GM18873 (cell line): ENCODE results near the gene MAU2.
"Not testable (repeated sequence)": the region's sequence is repeated elsewhere in the genome, so short reads cannot be mapped to it uniquely, and the experiment has no call there.

Source experiments
- ATAC-seq: cut with Tn5 transposase; IDR thresholded peaks from one replicate; pipeline ENCODE4 v1.9.1; 2021; ENCODE audit warnings: mild to moderate bottlenecking, moderate library complexity, moderate number of reproducible peaks; ENCODE audit not compliant: unreplicated experiment, low FRiP score

MAU2 gene

DNA sequence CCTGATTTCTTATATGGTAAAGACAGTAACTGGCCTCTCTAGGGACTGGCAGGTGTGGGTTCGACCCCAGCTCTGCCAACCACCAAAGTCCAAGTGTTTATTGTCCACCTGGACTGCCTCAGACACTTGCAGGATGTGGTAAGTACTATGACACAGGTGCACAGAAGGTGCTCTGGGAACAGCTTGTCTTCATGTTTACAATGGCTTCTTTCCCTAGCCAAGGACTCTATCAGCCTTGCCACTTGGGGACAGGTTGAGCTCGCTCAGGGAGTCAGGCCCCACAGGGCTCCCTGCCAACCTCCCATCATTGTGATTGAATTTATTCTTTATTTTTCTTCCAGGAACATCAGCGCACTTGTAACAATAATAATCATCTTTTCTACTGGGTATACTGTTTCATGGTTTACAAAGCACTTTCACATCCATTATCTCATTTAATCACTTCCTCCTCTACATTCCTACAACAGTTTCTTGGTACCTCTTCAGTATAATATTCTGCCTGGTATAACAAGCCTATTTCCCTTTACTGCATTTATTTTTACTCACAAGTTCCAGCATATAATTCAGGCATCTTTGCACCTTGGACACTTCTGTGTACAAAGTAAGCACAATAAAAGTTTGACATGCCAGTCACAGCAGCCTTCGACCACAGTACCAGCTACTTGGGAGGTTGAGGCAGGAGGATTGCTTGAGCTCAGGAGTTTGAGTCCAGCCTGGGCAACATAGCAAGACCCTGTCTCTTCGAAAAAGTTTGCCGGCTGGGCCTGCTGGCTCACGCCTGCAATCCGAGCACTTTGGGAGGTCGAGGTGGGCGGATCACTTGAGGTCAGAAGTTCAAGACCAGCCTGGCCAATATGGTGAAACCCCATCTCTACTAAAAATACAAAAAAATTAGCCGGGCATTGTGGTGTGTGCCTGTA lies 60.6 kb downstream of the MAU2 start:
- no peak for ATAC-seq

DNA sequence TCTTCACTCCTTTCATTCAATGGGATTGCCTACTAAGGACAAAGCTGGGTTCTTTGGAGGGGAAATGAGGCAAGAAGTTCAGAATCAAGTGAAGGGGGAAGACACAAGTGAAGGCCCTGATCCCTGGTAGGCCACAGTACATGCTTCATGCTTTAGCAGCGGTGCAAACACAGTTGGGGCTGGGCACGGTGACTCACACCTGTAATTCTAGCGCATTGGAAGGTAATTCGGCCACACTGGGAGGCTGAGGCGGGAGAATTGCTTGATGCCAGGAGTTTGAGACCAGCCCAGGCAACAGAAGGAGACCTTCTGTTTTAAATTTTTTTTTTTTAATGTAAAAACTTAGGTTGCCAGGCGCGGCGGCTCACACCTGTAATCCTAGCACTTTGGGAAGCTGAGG lies 61.5 kb downstream of the MAU2 start:
- no peak for ATAC-seq

DNA sequence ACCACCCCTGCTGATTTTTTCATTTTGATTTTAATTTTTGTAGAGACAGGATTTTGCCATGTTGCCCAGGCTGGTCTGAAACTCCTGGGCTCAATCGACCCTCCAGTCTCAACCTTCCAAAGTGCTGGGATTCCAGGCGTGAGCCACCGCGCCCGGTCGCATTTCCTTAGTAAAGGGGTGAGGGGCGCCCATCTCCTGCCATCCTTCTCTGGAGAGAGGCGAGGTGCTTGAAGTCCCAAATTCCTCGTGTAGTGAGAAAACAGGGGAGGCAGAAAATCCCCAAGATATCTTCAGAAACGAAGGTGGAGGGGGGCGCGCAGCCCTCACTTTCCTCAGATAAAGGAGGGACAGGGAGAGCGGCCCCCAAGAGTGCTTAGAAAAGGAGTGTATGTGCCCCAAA lies 63.9 kb downstream of the MAU2 start:
- no peak for ATAC-seq

DNA sequence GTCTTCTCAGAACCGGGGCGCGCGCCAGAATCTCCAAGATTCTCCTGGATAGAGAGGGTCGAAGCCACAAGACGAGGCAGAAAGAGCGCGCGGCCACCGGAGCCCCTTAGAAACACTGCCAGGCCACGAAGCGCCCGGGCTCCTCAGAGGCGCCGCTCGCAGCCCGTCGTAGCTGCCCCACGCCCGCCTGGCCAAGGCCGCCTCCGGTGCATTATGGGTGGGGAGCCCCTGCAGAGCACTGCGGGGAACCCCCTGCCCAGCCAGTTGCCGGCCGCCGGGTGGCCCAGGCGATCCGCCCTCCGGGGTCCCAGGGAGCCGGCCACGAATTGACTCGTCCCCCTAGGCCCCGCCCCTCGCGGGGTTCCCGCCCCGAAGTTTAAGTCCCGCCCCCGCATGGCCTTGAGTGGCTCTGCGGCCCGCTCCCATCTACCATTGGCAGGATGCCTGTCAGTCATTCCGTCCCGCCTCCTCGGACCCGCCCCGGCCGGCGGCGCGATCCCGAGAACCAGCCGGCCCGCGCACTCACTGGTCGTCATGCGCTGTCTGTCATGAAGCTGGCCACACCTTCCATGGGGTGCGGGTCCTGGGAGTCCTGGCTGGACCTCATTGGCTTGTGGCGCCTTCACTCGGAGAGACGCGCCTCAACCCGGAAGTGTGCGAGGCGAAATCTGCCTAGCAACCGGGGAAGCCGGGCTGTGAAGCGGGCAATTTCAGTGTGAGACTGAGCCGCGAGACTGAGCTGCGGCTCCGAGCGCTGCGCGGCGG lies 64.7 kb downstream of the MAU2 start:
- peak; percentile 91 for ATAC-seq

DNA sequence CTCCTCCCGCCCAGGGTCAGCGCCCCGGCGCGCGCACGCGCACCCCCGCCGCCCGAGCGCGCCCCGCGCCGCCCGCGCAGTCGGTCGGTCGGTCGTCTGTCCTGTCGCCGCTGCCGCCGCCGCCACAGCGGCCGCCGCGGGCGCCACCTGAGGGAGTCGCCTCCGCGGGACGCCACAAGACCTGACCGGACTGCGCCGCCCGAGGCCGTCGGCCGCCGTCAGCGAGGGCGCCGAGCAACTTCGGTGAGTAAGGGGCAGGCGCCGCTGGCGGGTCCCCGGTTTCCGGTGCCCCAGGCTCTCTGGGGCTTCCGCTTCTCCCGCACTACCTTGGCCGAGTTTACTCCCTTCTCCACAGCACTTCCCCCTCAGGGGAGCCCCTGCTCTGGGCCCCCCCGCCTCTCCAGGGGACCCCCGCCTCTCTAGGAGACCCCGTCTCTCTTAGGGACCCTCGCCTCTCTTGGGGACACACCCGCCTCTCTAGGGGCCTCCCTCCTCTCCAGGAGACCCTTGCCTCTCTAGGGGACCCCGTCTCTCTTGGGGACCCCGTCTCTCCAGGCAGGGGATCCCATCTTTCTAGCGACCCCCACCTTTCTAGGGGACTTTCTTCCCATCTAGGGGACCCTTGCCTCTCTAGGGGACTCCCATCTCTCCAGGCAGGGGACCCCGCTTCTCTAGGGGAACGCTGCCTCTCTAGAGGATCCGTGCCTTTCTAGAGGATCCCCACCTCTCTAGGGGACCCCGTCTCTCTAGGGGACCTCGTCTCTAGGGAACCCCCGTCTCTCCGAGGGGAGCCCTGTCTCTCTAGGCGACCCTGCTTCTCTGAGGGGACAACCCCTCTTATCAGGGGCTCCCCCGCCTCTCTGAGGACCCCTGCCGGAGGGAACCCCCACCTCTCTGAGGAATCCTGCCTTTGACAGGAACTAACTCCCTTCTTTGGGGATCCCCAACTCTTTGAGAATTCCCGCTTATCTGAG lies 65.6 kb downstream of the MAU2 start:
- ATAC-seq: peak; percentile 0

DNA sequence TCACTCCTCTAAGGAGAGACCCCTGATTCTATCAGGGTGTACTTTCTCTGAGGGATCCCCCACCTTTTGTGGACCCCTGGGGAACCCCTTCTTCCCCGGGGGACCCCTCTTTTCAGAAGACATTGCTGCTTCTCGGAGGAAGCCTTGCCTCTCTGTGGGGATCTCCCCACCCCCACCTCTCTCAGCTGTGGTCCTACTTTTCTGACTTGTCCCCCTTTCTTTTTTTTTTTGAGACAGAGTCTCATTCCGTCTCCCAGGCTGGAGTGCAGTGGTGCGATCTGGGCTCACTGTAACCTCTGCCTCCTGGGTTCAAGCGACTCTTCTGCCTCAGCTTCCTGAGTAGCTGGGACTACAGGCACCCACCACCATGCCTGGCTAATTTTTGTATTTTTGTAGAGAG lies 66.5 kb downstream of the MAU2 start:
- ATAC-seq: no peak

DNA sequence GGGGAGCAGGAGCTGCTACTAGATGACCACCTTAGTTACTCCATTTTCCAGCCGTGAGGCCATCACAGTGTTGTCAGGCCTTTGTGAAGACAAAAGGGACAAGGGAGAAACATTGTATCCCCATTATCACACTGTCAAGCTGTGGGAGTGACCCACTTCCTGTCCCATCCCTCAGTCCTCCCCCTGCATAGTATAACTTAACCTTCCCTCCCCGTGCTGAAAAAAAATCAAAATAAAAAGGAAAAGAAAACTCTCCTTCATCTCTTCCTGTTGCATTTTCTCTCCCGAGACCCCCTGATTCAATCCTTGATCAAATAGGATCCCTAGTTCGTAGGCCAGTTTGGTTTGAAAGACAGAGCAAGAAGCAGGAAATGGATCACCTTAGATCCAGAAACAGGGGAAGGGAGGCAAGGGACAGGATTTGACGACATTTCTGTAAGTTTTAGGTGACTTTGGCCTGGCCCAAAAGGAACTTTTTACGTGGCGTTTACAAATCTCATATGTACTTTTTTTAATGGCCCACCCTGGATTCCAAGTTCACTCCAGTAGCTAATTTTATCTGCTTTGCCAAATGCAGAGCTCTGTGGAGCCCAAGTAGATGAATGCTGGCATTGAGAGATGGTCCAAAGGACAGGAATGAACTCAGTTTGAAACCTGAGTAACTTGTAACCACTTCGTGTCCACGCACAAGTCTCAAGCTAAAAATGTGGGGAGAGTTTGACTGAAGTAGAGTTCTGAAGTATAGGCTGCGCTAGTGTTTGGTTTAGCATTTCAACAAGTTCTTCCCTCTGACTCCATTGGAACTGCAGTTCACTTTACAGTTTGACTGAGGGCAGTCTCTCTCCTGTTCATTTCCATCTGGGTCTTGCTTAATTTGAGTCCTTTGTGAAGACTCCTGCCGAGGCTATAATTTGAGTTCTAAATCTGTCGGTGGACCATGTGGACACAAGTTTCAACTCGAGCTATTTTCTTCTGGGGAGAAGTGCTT lies 68.2 kb downstream of the MAU2 start:
- no peak for ATAC-seq

DNA sequence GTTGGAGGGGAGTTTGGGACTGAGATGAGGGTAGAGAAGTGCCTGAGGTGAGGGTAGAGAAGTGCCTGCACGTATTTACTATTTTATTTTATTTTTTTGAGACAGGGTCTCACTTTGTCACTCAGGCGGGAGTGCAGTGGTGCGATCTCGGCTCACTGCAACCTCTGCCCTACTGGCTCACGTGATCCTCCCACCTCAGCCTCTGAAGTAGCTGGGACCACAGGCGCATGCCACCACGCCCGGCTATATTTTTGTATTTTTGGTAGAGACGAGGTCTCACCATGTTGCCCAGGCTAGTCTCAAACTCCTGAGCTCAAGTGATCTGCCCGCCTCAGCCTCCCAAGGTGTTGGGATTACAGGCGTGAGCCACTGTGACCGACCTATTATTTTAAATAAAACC lies 69.1 kb downstream of the MAU2 start:
- not testable (repeated sequence) for ATAC-seq

DNA sequence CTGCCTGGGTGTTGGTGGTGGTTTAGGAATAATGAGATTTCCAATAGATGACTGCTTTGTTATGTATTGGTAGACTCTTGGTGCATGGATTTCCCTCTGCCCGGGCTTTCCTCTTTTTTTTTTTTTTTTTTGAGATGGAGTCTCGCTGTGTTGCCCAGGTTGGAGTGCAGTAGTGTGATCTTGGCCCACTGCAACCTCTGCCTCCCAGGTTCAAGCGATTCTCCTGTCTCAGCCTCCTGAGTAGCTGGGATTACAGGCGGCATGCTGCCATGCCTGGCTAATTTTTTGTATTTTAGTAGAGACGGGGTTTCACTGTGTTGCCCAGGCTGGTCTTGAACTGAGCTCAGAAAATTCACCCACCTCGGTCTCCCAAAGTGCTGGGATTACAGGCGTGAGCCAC lies 73.7 kb downstream of the MAU2 start:
- not testable (repeated sequence) for ATAC-seq

DNA sequence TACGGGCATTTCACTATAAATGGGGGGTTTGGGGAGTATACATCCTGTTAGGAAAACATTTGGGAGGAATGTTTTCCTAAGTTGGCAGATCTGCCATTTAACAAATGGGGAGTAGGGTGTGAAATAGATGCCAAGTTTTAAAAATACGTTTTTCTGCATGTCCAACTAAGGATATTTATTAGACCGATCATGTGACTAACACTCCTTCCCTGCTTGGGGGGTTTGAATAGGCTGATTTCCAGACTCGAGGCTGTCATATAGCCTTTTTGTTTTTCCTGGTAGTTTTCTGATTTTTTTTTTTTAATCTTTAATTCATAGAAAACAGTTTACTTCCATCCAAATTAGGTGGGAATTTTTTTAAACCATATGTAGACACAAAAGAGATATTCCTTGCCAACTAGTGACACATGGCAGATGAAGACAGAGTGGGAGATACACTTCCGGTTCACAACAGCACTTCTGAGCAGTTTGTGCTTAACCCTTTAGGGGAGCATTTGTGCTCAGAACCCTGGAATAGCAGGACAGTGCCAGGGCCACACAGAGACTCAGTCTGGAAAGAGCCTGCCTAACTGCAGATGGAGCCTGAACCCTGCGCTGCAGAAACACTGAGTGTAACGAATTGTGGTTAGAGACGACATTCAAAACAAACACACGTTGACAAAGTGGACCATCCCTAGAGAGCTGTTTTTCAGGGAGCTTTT lies 79.3 kb downstream of the MAU2 start:
- no peak for ATAC-seq

DNA sequence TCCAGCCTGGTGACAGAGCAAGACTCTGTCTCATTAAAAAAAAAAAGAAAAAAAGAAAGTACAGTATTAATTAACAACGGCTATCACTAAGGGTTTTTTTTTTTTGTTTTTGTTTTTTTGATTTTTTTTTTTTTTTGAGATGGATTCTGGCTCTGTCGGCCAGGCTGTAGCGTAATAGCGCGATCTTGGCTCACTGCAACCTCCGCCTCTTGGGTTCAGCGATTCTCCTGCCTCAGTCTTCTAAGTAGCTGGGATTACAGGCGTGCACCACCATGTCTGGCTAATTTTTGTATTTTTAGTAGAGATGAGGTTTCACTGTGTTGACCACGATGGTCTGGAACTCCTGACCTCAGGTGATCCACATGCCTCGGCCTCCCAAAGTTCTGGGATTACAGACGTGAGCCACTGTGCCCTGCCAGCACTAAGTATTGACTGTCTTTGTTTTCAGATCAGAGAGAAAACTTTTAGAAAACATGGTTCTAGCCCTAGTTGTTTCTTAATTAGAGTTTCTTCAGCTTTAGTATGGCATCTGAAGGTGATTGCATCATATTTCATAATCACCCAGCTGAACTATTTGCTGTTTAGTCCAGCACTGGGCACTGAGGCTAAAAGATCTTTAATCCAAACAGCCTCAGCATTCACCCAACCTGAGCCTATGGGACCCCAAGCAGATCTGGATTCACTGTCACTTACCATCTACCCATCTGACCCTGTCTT lies 82.2 kb downstream of the MAU2 start:
- ATAC-seq: no peak

DNA sequence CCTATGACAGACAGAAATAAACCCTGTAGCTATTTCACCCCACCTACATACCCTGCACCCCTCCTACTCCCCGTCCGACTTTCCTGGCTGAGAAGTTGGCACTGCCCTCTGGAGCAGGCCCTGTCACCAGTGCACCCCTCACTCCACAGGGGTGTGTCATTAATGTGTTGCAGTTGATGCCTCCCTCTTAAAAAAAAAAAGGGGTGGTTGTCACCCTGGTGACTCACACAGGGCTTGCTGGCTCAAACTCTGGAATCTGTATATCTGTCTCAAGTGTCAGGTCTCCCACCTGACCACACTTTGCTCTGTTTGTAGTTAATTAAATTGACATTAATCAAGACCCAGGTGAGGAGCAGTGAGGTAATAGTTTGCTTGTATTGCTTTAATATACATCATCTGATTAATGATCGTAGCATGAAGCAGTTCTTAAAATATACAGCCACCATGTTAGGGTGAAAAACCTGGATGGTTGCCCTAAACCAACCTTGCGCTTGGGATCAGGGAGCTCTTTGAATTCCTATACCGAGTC lies 82.8 kb downstream of the MAU2 start:
- no peak for ATAC-seq

DNA sequence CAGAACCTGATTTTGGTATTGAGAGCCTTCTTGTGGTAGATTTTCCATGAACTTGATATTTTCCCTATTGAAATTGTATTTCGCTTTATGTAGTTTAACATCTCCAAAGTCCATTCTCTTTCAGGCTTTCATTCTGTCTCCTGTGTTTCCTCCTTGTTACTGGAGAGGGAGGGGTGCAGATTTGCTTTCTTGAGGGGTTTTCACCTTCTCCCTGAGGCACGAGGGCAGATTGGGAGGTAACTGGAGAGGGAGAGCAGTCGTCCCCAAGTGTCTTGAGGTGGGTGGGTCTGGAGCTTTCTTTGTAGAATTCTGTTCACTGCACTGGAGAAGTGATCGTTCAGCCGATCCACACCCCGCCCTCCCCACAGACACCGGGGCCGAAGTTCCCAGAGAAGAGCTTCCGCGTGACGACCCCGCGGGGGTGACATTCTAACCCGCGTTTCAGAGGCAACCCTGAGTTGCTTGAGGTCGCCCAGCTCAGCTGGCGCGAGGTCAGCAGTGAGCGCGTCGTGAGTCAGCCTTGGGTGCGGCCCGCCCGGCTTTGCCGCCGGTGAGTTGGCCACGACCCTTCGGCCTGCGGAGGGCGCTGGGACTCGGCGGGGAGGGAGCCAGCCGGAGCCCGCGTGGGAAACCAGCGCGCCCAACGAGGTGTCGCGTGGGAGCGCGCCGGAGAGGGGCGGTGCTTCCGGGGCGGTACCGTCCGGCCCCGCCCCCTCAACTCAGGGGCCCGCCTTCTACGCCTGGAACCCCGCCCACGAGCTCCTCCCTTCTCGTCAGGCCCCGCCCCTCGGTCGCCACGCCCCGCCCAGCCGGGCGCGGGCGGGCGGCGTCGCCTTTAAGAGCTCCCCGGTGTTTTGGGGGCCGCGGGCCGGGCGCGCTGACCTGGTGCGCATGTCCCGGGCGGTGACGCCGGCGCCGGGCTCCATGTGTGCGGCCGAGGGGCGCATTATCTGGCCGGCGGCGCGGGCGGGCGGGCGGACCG lies 84.5 kb downstream of the MAU2 start, which contains the start of gene GATAD2A:
GATAD2A (plus strand) TSS at position 797 of the 982 bp plus-strand sequence. CDS start 59,671 bp downstream, outside the sequence.
- ATAC-seq: peak; percentile 56

DNA sequence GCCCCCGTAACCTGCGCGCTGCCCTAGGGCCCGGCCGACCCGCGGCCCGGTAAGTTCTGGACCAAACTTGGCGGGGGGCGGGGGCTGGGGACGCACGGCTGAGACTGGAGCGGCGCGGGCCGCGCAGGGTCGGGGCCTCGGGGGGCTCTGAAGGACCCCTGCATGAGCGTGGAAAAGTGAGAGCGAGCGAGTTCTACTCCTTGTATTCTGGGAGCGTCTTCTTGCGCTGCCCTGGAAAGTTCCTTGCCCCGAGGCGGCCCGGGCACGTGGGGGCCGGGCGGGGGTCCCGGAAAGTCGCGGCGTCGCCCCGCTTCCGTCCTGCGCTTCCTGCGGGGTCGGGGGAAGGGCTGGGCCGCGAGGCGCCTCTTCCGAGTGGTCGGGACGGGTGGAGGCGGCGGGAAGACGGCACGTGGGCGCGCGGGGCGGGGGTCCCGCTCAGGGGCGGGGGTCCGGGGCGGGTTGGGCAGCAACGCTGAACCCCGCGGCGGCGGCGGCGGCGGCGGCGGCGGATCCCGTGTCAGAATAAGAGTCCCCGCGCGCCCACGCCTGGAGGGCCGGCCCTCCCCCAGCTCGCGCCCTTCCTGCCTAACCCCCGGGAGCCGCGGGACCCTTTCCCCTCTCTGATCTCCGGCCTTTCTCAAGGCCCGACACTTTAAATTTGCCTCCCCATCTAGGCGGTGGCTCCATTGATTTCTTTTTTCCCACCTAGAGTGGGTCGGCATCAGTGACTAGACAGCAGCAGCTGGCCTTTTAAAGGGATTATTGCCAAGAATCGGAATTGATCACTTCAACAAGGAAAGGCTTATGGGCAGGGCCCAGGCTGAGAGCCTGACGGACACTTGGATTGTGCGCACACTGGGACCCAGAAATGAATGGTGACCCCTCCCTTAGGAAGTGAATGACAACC lies 85.6 kb downstream of the MAU2 start:
- ATAC-seq: no peak

DNA sequence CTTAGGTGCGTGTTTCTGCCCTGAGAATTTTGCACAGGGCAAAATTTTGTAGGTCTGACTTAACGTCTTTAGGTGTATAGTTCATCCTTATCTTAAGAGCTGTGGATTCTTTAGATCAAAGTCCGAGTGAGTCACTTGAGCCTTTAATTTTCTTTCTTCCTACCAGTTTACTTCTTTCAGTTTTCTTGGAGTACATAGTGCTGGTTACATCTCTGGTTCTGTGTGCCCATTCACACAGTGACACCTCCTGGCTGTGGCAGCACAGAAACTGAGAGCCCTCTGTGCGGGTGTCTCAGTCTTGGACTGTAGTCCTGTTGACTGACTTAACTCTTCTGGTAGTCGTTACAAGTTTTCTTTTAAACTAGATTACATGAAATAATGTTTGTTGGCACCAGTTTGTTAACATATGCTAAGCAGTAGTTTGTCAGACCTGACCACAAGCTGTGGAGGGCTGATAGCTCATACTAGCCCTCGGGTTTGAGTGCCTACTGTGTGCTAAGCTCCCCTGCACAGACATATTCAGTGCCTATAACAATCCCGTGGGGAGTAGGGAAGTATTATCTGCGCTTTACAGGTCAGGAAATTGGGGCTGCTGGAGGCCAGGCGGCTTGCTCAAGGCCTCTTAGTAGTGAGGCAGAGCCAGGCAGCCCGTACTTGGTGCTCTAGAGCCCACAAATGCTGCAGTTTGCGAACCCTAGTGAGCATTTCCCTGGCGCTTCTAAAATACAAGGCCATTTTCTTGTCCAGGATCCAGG lies 86.4 kb downstream of the MAU2 start:
- no peak for ATAC-seq
